ENCODE measurements around the gene ZBTB7C. TPM values are rescaled to one million over a fixed set of nuclear protein-coding genes. Genes with fewer than 3 reads are reported as not detected.

ZBTB7C gene
- total RNA-seq, 4 donors from 2014 or later, result 26.0 to 50.6 (median 46.2) TPM

DNA sequence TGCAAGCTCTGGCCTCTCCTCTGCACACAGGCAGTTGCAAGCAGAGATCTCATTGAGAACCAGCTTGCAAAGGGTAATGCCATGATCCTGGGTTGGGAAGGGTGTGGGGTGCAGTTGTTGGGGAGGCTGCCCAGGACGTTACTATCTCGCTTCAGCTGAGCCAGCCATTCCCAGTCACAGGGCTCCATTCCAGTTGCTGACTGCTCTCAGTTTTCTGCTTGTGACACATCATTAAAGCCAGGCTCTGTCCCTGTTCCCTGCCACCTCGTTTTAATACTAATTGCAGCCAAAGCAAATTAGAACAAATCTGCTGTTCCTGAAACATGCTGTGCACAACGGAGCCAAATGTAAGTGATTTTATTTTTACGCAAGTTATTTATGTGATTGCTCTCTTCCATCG is 416.2 kb downstream of the ZBTB7C start:
- 66% methylated on average over 5 of the region's 6 CpGs for WGBS
- DNase-seq (ENCODE audit: low spot score in 2 of 2), result no peak
- H3K4me3 ChIP-seq, result no peak overlapping the region
- no peaks in the 10 kb centered on the region for H3K36me3 ChIP-seq
- no peak overlapping the region for H3K27ac ChIP-seq
- TF ChIP-seq, protein P1, sequence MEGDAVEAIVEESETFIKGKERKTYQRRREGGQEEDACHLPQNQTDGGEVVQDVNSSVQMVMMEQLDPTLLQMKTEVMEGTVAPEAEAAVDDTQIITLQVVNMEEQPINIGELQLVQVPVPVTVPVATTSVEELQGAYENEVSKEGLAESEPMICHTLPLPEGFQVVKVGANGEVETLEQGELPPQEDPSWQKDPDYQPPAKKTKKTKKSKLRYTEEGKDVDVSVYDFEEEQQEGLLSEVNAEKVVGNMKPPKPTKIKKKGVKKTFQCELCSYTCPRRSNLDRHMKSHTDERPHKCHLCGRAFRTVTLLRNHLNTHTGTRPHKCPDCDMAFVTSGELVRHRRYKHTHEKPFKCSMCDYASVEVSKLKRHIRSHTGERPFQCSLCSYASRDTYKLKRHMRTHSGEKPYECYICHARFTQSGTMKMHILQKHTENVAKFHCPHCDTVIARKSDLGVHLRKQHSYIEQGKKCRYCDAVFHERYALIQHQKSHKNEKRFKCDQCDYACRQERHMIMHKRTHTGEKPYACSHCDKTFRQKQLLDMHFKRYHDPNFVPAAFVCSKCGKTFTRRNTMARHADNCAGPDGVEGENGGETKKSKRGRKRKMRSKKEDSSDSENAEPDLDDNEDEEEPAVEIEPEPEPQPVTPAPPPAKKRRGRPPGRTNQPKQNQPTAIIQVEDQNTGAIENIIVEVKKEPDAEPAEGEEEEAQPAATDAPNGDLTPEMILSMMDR (IDR thresholded peaks at IDR 0.05), result no peak
- TF ChIP-seq EP300 (IDR thresholded peaks at IDR 0.05) (no peak), POLR2AphosphoS5 (IDR thresholded peaks at IDR 0.05) (no peak)
- no peaks in the 10 kb centered on the region for H3K9me3 ChIP-seq
- H3K27me3 ChIP-seq, result no peaks in the 10 kb centered on the region
- no peaks in the 10 kb centered on the region for H3K4me1 ChIP-seq

DNA sequence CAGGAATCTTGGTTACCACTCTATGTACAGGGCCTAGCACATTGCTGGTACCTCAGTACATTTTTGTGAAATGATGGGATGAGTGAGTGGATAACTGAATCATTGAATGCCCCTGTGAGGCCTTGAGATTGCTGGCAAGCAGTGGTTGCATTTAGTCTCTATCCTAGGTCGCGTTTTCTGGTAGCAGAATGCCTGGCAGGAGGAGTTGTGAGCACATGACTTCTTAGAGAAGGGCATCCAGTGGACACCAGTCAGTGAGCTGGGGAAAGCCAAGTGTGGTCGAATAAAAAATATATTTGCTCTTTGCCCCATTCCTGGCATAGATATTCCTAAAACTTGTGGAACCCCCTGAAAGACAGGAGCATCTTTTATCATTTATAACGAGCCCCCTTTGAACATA is 416.9 kb downstream of the ZBTB7C start:
- no peaks in the 10 kb centered on the region for H3K4me1 ChIP-seq
- H3K27ac ChIP-seq, result no peak overlapping the region
- no peak overlapping the region for H3K4me3 ChIP-seq
- no peaks in the 10 kb centered on the region for H3K36me3 ChIP-seq
- WGBS, result 92% methylated on average over 4 of the region's 4 CpGs
- no peak for DNase-seq (ENCODE audit: low spot score in 2 of 2)
- no peaks in the 10 kb centered on the region for H3K27me3 ChIP-seq
- H3K9me3 ChIP-seq, result no peaks in the 10 kb centered on the region
- TF ChIP-seq POLR2AphosphoS5 (IDR thresholded peaks at IDR 0.05) (no peak), EP300 (IDR thresholded peaks at IDR 0.05) (no peak), POLR2A (IDR thresholded peaks at IDR 0.05) (no peak)
- TF ChIP-seq, protein P1 (IDR thresholded peaks at IDR 0.05), result no peak

DNA sequence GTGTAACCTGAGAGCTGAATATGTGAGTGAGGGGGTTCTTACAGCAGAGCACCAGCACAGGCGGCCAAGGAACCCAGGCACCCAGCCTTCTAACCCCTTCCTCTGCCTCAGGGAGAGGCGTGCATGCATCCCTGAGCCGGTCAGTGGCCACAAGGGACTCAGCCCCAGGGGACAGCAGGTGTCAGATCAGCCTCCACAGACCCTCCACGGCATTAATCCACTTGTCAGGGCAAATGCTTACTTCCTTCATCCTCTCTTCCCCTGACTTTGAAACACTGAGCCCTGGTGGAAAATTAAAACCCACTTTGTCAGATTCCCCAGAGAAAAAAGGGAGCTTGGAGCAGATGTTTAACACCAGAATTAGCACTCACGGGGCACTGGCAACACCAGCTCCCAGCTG is 418.2 kb downstream of the ZBTB7C start:
- H3K9me3 ChIP-seq, result no peaks in the 10 kb centered on the region
- TF ChIP-seq EP300 (IDR thresholded peaks at IDR 0.05) (no peak), POLR2A (IDR thresholded peaks at IDR 0.05) (no peak), POLR2AphosphoS5 (IDR thresholded peaks at IDR 0.05) (no peak)
- TF ChIP-seq, protein P1 (IDR thresholded peaks at IDR 0.05), result no peak
- DNase-seq (ENCODE audit: low spot score in 2 of 2), result no peak
- no peak overlapping the region for H3K27ac ChIP-seq
- 69% methylated on average over 5 of the region's 5 CpGs for WGBS
- H3K4me3 ChIP-seq, result no peak overlapping the region
- H3K36me3 ChIP-seq, result no peaks in the 10 kb centered on the region
- H3K27me3 ChIP-seq, result no peaks in the 10 kb centered on the region
- no peaks in the 10 kb centered on the region for H3K4me1 ChIP-seq

DNA sequence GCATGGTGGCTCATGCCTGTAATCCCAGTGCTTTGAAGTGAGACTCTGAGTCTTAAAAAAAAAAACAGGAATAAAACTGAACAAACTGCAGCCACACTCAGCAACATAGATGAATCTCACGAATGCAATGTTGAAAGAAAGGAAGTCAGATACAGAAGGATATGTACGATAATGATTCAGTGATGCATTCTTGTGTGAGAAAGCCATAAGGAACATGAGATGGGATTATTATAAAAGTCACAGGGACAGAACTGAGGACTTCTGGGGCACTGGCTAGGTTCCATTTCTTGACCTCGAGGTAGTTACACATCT is 421.8 kb downstream of the ZBTB7C start:
- no peaks in the 10 kb centered on the region for H3K9me3 ChIP-seq
- H3K4me1 ChIP-seq, result no peaks in the 10 kb centered on the region
- no peak overlapping the region for H3K4me3 ChIP-seq
- 51% methylated on average over 3 of the region's 3 CpGs for WGBS
- DNase-seq (ENCODE audit: low spot score in 2 of 2), result no peak
- H3K27ac ChIP-seq, result no peak overlapping the region
- H3K36me3 ChIP-seq, result no peaks in the 10 kb centered on the region
- H3K27me3 ChIP-seq, result no peaks in the 10 kb centered on the region
- TF ChIP-seq EP300 (IDR thresholded peaks at IDR 0.05) (no peak), POLR2AphosphoS5 (IDR thresholded peaks at IDR 0.05) (no peak), POLR2A (IDR thresholded peaks at IDR 0.05) (no peak)
- TF ChIP-seq, protein P1 (IDR thresholded peaks at IDR 0.05), result no peak

DNA sequence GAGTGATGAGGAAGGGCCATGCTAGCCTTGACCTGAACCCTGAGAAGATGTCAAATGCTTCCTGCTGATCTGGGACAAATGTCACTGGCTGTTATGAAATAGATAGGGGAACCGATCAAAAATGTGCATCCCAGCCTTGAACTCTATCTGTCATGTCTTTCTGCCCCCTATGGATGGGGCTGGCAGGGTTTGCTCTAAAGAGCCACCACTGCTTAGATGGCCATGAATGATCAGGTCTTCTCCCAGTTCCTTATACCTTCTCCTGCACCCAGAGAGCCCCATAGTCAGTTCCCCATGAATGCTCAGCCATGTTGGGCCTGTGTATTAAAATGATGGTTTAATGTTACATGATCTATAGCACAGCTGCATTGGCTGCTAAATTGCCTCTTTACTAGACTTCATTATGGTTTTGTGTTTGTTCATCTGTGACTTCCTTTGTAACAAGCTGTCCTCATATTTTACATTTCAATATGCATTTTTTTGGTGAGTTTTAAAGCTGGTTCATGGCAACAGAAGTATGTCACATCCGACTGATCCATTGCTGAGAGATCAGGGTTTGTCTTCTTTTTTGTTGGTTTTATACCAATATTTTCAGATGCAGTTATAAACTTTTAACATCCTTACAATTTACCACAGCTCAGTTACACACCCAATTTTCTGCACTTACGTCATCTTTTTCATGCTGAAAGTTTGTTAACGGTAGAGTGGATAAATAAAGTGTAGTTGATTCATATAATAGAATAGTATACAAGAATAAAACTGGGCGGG is 422.4 kb downstream of the ZBTB7C start:
- H3K27ac ChIP-seq, result no peak overlapping the region
- 65% methylated on average over 5 of the region's 5 CpGs for WGBS
- H3K36me3 ChIP-seq, result no peaks in the 10 kb centered on the region
- no peak for TF ChIP-seq POLR2AphosphoS5 (IDR thresholded peaks at IDR 0.05)
- no peak for TF ChIP-seq POLR2A (IDR thresholded peaks at IDR 0.05)
- TF ChIP-seq, protein P1 (IDR thresholded peaks at IDR 0.05), result no peak
- no peak for TF ChIP-seq EP300 (IDR thresholded peaks at IDR 0.05)
- no peaks in the 10 kb centered on the region for H3K27me3 ChIP-seq
- no peak overlapping the region for H3K4me3 ChIP-seq
- no peaks in the 10 kb centered on the region for H3K9me3 ChIP-seq
- H3K4me1 ChIP-seq, result no peaks in the 10 kb centered on the region
- DNase-seq (ENCODE audit: low spot score in 2 of 2), result no peak
